ENCODE measurements around the gene CDON. TPM values are rescaled to one million over a fixed set of nuclear protein-coding genes. Genes with fewer than 3 reads are reported as not detected.

CDON gene
- total RNA-seq, 1 donor from 2014 or later, result 0.24 TPM

GRCh38 chr11:125950696-125951651 lies 111.7 kb downstream of the CDON start:
- DNase-seq (no peak), ATAC-seq (ENCODE audit: low read depth) (no peak)
- ChIA-PET CTCF (no interaction called here), POLR2A (no interaction called here)
- Mint-ChIP-seq H3K27me3 (peaks cover 7% of the 10 kb centered on the region), H3K4me3 (no peak overlapping the region), H3K4me1 (no peaks in the 10 kb centered on the region), H3K36me3 (ENCODE audit: low read depth) (no peaks in the 10 kb centered on the region), H3K9me3 (no peaks in the 10 kb centered on the region), H3K27ac (no peak overlapping the region)
- intact Hi-C loops (cut with micrococcal nuclease), result no loop called here
- no peak for TF ChIP-seq CTCF (IDR thresholded peaks at IDR 0.05)

- ChIA-PET POLR2A (no interaction called here), CTCF (no interaction called here)
- Mint-ChIP-seq H3K9me3 (no peaks in the 10 kb centered on the region), H3K27ac (no peak overlapping the region), H3K27me3 (peaks cover 7% of the 10 kb centered on the region), H3K36me3 (ENCODE audit: low read depth) (no peaks in the 10 kb centered on the region), H3K4me3 (no peak overlapping the region), H3K4me1 (no peaks in the 10 kb centered on the region)
- ATAC-seq (ENCODE audit: low read depth), result no peak
- no peak for DNase-seq
- intact Hi-C loops (cut with micrococcal nuclease), result no loop called here
- no peak for TF ChIP-seq CTCF (IDR thresholded peaks at IDR 0.05)
Measured at GRCh38 chr11:125950178-125950490, 112.5 kb downstream of the CDON start.

GRCh38 chr11:125949271-125950177 lies 113.1 kb downstream of the CDON start:
- ChIA-PET POLR2A (no interaction called here), CTCF (no interaction called here)
- no peak for ATAC-seq (ENCODE audit: low read depth)
- no peak for TF ChIP-seq CTCF (IDR thresholded peaks at IDR 0.05)
- Mint-ChIP-seq H3K27ac (no peak overlapping the region), H3K36me3 (ENCODE audit: low read depth) (no peaks in the 10 kb centered on the region), H3K27me3 (peaks cover 7% of the 10 kb centered on the region), H3K4me3 (no peak overlapping the region), H3K4me1 (no peaks in the 10 kb centered on the region), H3K9me3 (no peaks in the 10 kb centered on the region)
- intact Hi-C loops (cut with micrococcal nuclease), result no loop called here
- DNase-seq, result no peak

- POLR2A ChIA-PET, result no interaction called here
- H3K27ac Mint-ChIP-seq, result no peak overlapping the region
- H3K4me3 Mint-ChIP-seq, result no peak overlapping the region
- no peaks in the 10 kb centered on the region for H3K9me3 Mint-ChIP-seq
- no peaks in the 10 kb centered on the region for H3K4me1 Mint-ChIP-seq
- ATAC-seq (ENCODE audit: low read depth), result no peak
- CTCF ChIA-PET, result no interaction called here
- intact Hi-C loops (cut with micrococcal nuclease), result no loop called here
- no peaks in the 10 kb centered on the region for H3K36me3 Mint-ChIP-seq (ENCODE audit: low read depth)
- TF ChIP-seq CTCF (IDR thresholded peaks at IDR 0.05), result no peak
- DNase-seq, result no peak
- peaks cover 7% of the 10 kb centered on the region for H3K27me3 Mint-ChIP-seq
Measured at GRCh38 chr11:125948278-125949051, 114.2 kb downstream of the CDON start.
